Fibroblast of peridontal ligament (primary cell): ENCODE data around the gene STUM.

Source experiments
- DNase-seq: peaks from one replicate; pipeline ENCODE4 v3.0.0-alpha.2; 2010; ENCODE audit errors: extremely low read depth

The STUM gene

DNA sequence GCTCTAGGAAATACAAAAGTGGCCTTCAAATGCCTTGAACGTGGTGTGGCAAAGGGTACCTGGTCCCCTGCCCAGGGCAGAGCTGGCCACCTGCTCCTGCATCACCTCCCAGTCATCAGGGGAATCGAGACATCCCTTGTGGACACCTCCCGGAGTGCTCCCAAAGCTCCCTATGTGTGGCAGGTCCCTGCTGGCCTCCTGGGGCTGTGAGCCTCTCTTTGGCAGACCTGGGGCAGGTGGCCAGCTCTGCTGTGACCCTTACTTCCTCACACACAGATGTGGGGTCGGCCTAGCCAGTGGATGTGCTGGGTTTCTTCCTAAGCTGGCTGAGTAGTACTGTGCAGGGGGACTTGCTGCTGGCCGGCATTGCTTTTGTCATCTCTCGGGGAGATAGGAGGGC, 104.0 kb downstream of the STUM start:
- no peak for DNase-seq

- DNase-seq: no peak
These were observed 104.9 kb downstream of the STUM start for GRCh38 chr1:226653311-226653921.

DNA sequence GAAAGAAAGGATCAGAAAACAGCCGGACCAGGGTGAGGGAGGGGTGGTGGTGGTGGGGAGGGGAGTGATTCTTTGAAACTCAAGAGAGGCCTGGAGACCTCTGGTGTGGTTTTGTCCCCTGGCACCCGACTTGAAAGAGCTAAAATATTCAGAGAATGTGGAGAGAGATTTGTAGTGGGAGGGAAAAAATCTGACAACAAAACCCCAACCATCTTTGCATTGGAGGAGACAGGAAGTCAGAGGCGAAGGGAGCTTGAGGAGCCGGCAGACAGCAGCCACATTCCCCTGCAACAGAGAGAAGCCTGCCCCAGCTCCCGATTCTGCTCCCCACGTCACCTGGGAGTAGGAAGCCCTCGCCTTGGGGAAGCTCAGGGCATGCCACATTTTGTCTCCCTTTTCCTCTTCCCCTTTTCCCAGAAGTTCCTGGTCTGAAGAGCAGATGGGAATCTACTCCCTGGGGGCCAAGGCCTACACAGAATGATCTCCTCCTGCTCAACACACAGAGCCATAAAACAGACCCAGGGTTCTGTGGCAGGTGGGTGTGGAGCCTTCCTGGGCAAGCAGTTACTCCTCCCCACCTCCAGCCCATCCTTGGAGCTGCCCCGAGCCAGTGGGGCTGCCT, 105.6 kb downstream of the STUM start:
- peak; percentile 67 for DNase-seq

DNA sequence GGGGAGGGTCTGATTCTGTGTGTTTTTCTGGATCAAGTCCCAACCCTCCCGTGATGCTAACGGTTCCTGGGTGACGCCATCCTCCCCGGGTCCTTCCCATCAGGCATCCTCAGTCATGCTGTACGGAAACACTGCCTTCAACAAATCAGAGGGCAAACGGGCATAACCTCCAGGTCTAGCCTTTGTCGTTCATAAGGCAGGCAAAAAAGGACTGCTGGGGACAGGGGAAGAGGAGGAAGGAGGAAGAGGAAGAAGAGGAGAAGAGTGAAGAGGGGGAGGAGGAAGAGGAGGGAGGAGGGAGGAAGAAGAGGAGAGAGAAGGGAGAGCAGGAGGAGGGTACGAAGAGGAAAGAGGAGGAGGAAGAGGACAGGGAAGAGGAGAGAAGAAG, 106.1 kb downstream of the STUM start:
- DNase-seq: no peak

DNA sequence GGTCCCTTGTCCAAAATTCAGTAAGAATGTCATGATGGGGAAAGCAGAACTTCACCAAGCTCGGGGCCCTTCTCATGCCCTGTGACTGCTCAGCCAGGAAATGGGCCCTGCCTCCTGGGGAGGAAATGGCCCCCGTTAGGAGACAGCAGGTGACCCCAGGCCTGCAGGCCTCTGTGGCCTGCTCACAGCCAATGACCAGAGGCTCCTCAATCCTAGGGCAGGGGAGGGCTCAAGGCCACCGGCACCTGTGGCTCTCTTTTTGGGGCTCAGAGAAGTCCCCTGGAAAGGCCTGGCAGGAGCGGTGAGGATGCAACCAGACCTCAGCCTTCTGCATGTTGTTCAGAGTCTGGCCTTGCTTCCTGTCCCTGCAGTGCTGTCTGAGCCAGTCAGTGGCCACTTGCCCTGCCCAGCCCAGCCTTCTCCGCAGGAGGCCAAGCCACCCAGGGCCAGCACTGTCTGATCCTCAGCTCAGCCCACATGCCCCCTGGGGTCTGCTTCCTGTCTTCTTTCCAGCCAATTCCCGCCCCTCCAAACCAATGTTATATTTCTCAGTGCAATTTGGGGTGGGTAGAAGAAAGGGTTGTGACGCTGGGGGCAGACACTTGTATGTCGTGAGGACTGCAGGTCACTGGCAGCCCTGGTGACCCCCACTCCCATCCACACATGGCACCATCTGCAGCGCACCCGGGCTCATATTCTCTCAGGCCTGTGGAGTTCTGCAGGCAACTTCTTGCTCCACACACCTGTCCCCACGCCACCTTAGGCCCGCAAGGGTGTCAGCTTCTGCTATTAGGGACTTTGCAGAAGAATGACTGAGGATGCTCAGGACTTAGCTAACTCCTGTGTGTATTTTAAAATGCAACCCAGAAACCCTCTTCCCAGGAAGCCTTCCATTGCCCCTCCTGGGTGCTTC, 106.9 kb downstream of the STUM start:
- no peak for DNase-seq

DNA sequence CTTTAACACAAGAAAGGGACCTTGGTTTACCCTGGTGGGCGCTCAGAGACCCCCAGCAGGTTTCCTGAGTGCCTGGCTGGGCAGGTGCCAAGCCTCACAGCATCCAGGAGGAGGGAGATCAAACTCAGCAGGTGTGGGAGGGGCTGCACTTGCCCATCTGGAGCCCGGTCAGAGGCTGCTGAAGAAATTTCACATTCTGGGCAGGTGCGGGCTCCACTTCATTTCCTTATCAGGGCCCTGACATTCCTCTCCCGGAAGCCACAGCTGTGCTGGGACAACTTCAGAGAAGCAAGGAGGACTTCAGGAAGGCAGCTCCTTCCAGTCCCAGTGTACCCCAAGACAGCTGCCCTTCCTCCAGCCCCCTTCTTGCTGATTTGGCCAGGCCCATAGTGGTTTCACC, 107.6 kb downstream of the STUM start:
- no peak for DNase-seq

DNA sequence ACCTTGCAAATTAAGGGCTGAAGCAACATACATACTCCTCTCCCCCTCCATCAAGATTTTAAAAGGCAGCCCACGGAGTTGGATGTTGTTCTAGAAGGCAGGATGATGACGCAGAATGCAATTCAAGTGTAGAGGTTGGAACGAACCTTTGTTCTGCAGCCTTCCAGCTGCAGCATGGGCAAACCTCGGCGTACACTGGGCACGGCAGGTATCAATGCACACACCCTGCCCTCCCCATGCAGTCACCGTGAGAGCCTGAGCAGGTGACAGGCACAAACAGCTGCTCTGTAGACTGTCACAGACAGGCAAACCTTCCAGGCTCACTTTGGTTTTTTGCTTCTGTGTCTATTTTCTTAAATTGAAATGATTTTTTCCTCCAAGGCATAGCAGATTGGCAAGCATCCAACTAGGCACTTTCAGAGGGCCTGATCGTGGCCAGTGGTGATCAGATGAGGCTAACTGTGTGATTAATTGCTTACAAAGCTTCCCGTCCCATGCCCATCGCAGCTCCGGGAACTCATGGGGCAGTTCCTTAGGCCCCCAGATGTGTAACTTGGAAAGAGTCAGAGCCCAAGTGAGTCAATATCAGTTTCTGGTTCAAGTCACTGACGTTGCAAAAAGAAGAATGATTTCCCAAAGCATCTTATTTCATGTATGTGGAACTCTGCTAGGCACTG, 108.2 kb downstream of the STUM start:
- DNase-seq: peak; percentile 98

- no peak for DNase-seq
These were observed 109.5 kb downstream of the STUM start for GRCh38 chr1:226657895-226658545.

- no peak for DNase-seq
These were observed 110.1 kb downstream of the STUM start for GRCh38 chr1:226658546-226659125.
